SU-DHL-6 (cell line): ENCODE measurements around the gene RND1.

ENCODE experiments used
- H2AFZ ChIP-seq: fragments of 200-600 bp; sonication (generic); 2 replicates; pipeline ENCODE4 v1.6.1; 2014; ENCODE audit warnings: low read depth, mild to moderate bottlenecking, moderate library complexity, mixed read lengths, antibody characterized with exemption, low read length; ENCODE audit not compliant: severe bottlenecking
- H3F3A ChIP-seq: fragments of 200-600 bp; shearing (Covaris generic); 2 replicates; pipeline ENCODE4 v1.6.0; 2016; ENCODE audit warnings: antibody characterized with exemption, mild to moderate bottlenecking; ENCODE audit not compliant: insufficient read depth
- H3K27ac ChIP-seq: fragments of 200-600 bp; sonication (generic); 2 replicates; pipeline ENCODE4 v1.5.1; 2016; ENCODE audit warnings: low read depth, mild to moderate bottlenecking, low read length, moderate library complexity, mixed read lengths
- H3K27me3 ChIP-seq: fragments of 200-600 bp; sonication (generic), shearing (Covaris generic); 2 replicates; pipeline ENCODE4 v1.6.0; 2014; ENCODE audit warnings: mild to moderate bottlenecking, low read length
- H3K36me3 ChIP-seq: fragments of 200-600 bp; sonication (generic); 2 replicates; pipeline ENCODE4 v1.6.1; 2014; ENCODE audit warnings: mild to moderate bottlenecking, low read length, mixed read lengths
- H3K4me2 ChIP-seq: fragments of 300-600, 200-600 bp; shearing (Covaris generic), sonication (generic); 2 replicates; pipeline ENCODE4 v1.6.0; 2014; ENCODE audit warnings: low read length, low read depth, mild to moderate bottlenecking; ENCODE audit not compliant: poor library complexity, severe bottlenecking
- H3K4me3 ChIP-seq: fragments of 200-600 bp; sonication (generic); 2 replicates; pipeline ENCODE4 v1.5.1; 2014; ENCODE audit warnings: antibody characterized with exemption, low read length, mild to moderate bottlenecking, mixed read lengths; ENCODE audit not compliant: insufficient read depth, poor library complexity, severe bottlenecking
- H3K79me2 ChIP-seq: fragments of 200-600 bp; sonication (generic); 2 replicates; pipeline ENCODE4 v1.6.1; 2014; ENCODE audit warnings: mild to moderate bottlenecking, low read length, moderate library complexity; ENCODE audit not compliant: insufficient read depth
- H3K9ac ChIP-seq: fragments of 200-600 bp; sonication (generic); 2 replicates; pipeline ENCODE4 v1.7.0; 2014; ENCODE audit warnings: mild to moderate bottlenecking, low read length
- H3K9me2 ChIP-seq: fragments of 200-600 bp; sonication (generic); replicated peaks from 2 replicates; pipeline ENCODE4 v1.6.1; 2014; ENCODE audit warnings: low read length; ENCODE audit not compliant: insufficient read depth
- H3K9me3 ChIP-seq: fragments of 200-600 bp; sonication (generic); 2 replicates; pipeline ENCODE4 v1.6.1; 2014; ENCODE audit warnings: low read length, mixed read lengths; ENCODE audit not compliant: insufficient read depth
- H4K20me1 ChIP-seq: fragments of 200-600 bp; sonication (generic); 2 replicates; pipeline ENCODE4 v1.6.1; 2014; ENCODE audit warnings: low read depth, mild to moderate bottlenecking, antibody characterized with exemption, low read length, moderate library complexity, mixed read lengths
- CTCF ChIP-seq: fragments of 200-600 bp; sonication (generic); IDR thresholded peaks from one replicate; pipeline ENCODE4 v1.5.1; 2017; ENCODE audit warnings: antibody characterized with exemption, mild to moderate bottlenecking, low read length, moderate library complexity; ENCODE audit not compliant: insufficient read depth, poor library complexity, severe bottlenecking
- EZH2phosphoT487 ChIP-seq: fragments of 200-600 bp; sonication (generic), shearing (Covaris generic); conservative IDR thresholded peaks from 2 replicates; pipeline ENCODE4 v1.6.1; 2018; ENCODE audit warnings: mild to moderate bottlenecking, antibody characterized with exemption, low read length, moderate library complexity, mixed read lengths

The RND1 gene

GRCh38 chr12:48899651-48900050 lies 34.0 kb upstream of the RND1 start:
- no peak overlapping the region for H3K4me3 ChIP-seq
- H3K9me2 ChIP-seq = no peaks in the 10 kb centered on the region
- no peaks in the 10 kb centered on the region for H3K9me3 ChIP-seq
- H2AFZ ChIP-seq = no peak overlapping the region
- H3F3A ChIP-seq = no peaks in the 10 kb centered on the region
- TF ChIP-seq EZH2phosphoT487 (no peak), CTCF (no peak)
- H3K27me3 ChIP-seq = no peaks in the 10 kb centered on the region
- no peak overlapping the region for H3K27ac ChIP-seq
- H3K79me2 ChIP-seq = no peaks in the 10 kb centered on the region
- H3K36me3 ChIP-seq = no peaks in the 10 kb centered on the region
- H4K20me1 ChIP-seq = no peaks in the 10 kb centered on the region
- H3K9ac ChIP-seq = no peak overlapping the region
- H3K4me2 ChIP-seq = no peak overlapping the region

- no peak overlapping the region for H3K4me3 ChIP-seq
- no peaks in the 10 kb centered on the region for H3K79me2 ChIP-seq
- H3K9me2 ChIP-seq = no peaks in the 10 kb centered on the region
- H3F3A ChIP-seq = no peaks in the 10 kb centered on the region
- TF ChIP-seq EZH2phosphoT487 (no peak), CTCF (no peak)
- H3K9ac ChIP-seq = no peak overlapping the region
- no peak overlapping the region for H3K27ac ChIP-seq
- no peak overlapping the region for H3K4me2 ChIP-seq
- H3K27me3 ChIP-seq = no peaks in the 10 kb centered on the region
- no peak overlapping the region for H2AFZ ChIP-seq
- no peaks in the 10 kb centered on the region for H3K9me3 ChIP-seq
- H3K36me3 ChIP-seq = no peaks in the 10 kb centered on the region
- H4K20me1 ChIP-seq = no peaks in the 10 kb centered on the region
These were observed 28.6 kb upstream of the RND1 start for GRCh38 chr12:48894271-48894670.

- TF ChIP-seq EZH2phosphoT487 = no peak
- TF ChIP-seq CTCF = peak; percentile 91
- Histone ChIP-seq H3K27ac (no peak overlapping the region), H3K9ac (no peak overlapping the region), H3K36me3 (no peaks in the 10 kb centered on the region), H3K79me2 (no peaks in the 10 kb centered on the region), H4K20me1 (no peaks in the 10 kb centered on the region), H3K27me3 (no peaks in the 10 kb centered on the region), H2AFZ (peak overlapping the region; percentile 29), H3K9me2 (no peaks in the 10 kb centered on the region), H3K9me3 (no peaks in the 10 kb centered on the region), H3K4me2 (peak overlapping the region; percentile 13), H3F3A (no peaks in the 10 kb centered on the region), H3K4me3 (no peak overlapping the region)
These were observed 25.2 kb upstream of the RND1 start for GRCh38 chr12:48890657-48891418.
